ENCODE measurements around the gene RPS10.
A peak's percentile ranks its signal among the peaks of the same experiment; 100 is the strongest.

Gene RPS10

DNA sequence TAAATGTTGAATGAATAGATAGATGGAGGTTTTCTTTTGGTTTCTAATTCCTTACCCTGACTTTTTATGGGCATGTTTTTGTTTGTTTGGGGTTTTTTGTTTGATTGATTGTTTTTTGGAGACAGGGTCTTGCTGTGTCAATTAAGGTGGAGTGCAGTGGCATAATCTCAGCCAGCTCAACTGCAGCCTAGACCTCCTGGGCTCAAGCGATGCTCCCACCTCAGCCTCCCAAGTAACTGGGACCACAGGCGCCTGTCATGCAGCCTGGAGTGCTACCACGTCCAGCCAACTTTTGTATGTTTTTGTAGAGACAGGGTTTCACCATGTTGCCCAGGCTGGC is 31.9 kb downstream of the RPS10 start:
- TF ChIP-seq, protein P1, sequence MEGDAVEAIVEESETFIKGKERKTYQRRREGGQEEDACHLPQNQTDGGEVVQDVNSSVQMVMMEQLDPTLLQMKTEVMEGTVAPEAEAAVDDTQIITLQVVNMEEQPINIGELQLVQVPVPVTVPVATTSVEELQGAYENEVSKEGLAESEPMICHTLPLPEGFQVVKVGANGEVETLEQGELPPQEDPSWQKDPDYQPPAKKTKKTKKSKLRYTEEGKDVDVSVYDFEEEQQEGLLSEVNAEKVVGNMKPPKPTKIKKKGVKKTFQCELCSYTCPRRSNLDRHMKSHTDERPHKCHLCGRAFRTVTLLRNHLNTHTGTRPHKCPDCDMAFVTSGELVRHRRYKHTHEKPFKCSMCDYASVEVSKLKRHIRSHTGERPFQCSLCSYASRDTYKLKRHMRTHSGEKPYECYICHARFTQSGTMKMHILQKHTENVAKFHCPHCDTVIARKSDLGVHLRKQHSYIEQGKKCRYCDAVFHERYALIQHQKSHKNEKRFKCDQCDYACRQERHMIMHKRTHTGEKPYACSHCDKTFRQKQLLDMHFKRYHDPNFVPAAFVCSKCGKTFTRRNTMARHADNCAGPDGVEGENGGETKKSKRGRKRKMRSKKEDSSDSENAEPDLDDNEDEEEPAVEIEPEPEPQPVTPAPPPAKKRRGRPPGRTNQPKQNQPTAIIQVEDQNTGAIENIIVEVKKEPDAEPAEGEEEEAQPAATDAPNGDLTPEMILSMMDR (IDR thresholded peaks at IDR 0.05; ENCODE audit: poor library complexity, severe bottlenecking) = no peak
- no peak for ATAC-seq (ENCODE audit: low read depth)
- H3K27ac ChIP-seq (ENCODE audit: poor library complexity, severe bottlenecking) = no peak overlapping the region

DNA sequence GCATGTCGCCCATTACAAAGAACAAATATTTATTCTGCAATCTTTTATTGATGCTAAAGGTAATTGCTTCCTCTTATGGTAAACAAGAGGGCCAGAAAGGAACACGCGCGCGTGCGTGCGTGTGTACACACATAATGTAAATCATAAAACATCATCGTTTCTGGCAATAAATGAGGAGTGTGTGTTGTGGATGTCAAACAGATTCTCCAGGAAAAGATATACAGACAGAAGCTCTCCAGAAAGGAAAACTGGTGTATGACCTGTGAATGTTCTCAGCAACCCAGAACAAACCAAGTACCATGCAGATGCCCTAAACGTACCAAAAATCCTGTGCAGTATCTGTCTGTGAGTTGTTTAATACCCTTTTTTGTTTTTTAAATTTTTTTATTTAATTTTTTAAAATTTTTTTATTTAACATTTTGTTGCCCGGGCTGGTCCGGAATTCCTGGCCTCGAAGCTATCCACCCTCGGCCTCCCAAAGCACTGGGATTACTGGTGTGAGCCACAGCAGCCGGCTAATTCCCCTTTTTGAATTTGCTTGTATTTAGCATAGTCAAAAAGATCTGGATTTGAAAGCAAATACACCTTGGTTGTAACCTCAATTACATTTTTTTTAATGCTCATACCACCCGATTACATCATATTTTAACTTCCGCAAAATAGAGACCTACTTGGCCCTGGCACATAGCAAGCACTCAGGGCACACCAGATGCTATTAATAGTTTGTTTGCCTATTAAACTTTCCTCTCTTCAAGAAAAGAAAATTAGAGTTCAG is 32.5 kb downstream of the RPS10 start:
- ATAC-seq (ENCODE audit: low read depth) = no peak
- DNase-seq (ENCODE audit: low spot score) = no peak
- Histone ChIP-seq H3K4me3 (ENCODE audit: severe bottlenecking) (peak overlapping the region; percentile 95), H3K27ac (ENCODE audit: poor library complexity, severe bottlenecking) (no peak overlapping the region), H3K27me3 (ENCODE audit: insufficient read depth, poor library complexity, severe bottlenecking) (no peaks in the 10 kb centered on the region), H3K36me3 (ENCODE audit: low read depth) (peaks cover 2% of the 10 kb centered on the region; the same call in 1 of the 2 replicates), H3K4me1 (ENCODE audit: insufficient read depth, poor library complexity, severe bottlenecking) (peaks cover 5% of the 10 kb centered on the region), H3K9me3 (ENCODE audit: severe bottlenecking) (no peaks in the 10 kb centered on the region)
- TF ChIP-seq, protein P1 (IDR thresholded peaks at IDR 0.05; ENCODE audit: poor library complexity, severe bottlenecking) = no peak

More for the DNA sequence above, 31.9 kb downstream of the RPS10 start:
- Histone ChIP-seq H3K4me3 (ENCODE audit: severe bottlenecking) (no peak overlapping the region), H3K9me3 (ENCODE audit: severe bottlenecking) (no peaks in the 10 kb centered on the region), H3K4me1 (ENCODE audit: insufficient read depth, poor library complexity, severe bottlenecking) (peaks cover 5% of the 10 kb centered on the region), H3K36me3 (ENCODE audit: low read depth) (peaks cover 2% of the 10 kb centered on the region; the same call in 1 of the 2 replicates), H3K27me3 (ENCODE audit: insufficient read depth, poor library complexity, severe bottlenecking) (no peaks in the 10 kb centered on the region)
- no peak for DNase-seq (ENCODE audit: low spot score)

DNA sequence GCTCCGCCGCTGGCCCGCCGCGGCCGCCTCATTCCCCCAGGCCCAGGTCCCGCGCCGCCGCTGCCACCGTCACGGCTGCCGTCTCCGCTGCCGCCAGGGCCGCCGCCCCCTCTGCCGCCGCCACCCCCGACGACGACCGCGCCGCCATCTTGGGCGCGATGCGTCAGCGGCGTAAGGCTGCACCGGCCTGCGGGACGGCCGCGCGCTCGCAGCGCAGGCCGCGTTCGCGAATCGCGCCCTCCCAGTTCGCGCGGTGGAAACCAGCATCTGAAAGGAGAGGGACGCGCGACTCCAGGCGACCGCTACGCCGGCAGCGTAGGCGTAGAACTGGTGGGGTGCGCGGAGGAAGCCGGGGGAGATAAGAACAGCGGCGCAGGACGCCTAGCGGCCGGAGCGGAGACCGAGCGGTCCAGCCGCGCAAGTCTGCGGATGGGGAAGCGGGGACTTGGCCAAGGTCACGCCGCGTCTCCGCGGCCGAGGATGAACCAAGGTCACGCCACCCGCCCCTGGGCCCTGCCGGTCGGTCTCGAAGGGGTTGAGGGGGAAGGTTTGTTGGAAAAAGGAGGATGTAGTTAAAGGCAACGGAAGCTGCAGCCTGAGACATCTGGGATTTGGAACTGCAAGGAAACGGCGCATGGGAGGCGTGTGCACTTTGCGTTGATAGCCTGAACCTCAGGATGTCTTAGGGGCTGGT is 33.2 kb downstream of the RPS10 start, which contains the start of gene NUDT3:
NUDT3 (minus strand) TSS at position 173 of the 694 bp plus-strand sequence. CDS start 307 bp downstream, outside the sequence.
- Histone ChIP-seq H3K9me3 (ENCODE audit: severe bottlenecking) (no peaks in the 10 kb centered on the region), H3K4me1 (ENCODE audit: insufficient read depth, poor library complexity, severe bottlenecking) (peaks cover 5% of the 10 kb centered on the region), H3K27me3 (ENCODE audit: insufficient read depth, poor library complexity, severe bottlenecking) (no peaks in the 10 kb centered on the region), H3K36me3 (ENCODE audit: low read depth) (peaks cover 2% of the 10 kb centered on the region; the same call in 1 of the 2 replicates), H3K27ac (ENCODE audit: poor library complexity, severe bottlenecking) (peak within 1 kb of the TSS; percentile 84), H3K4me3 (ENCODE audit: severe bottlenecking) (peak within 1 kb of the TSS; percentile 95)
- TF ChIP-seq, protein P1 (IDR thresholded peaks at IDR 0.05; ENCODE audit: poor library complexity, severe bottlenecking) = peak; percentile 82
- DNase-seq (ENCODE audit: low spot score) = peak; percentile 88
- peak; percentile 89 for ATAC-seq (ENCODE audit: low read depth)

DNA sequence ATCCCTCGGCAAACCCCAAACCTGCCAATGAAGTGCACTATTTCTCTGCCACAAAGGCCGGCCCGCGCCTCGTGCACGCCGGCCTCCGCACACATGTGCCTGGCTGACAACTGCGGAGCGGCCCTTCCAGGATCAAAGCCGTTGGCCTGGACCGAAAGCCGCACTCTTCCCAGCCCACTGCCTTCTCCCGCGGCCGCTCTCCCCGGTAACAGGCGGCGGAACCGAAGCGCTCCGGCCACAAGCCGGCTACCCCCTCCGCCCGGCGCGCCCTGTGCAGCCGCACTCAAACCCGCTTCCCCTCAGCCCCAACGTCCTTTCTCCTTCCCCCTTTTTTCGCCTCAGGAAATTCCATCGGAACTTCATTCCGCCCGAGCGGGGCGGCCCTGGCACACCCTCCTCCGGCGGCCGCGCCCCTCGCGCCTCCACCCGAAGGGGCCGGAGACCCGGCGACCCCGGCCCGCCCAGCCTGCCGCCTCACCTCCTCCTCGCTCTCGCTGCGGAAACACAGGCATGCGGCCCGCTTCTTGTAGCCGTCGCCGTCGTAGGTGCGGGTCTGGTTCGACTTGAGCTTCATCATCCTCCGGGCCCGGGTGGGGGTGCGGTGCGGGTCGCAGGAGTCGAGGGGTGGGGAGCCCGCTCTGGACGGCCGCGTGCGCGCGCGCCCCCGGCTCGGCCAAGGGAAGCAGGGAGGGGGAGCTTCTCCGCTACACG is 33.9 kb downstream of the RPS10 start:
- no peaks in the 10 kb centered on the region for H3K27me3 ChIP-seq (ENCODE audit: insufficient read depth, poor library complexity, severe bottlenecking)
- peak overlapping the region; percentile 95 for H3K4me3 ChIP-seq (ENCODE audit: severe bottlenecking)
- peaks cover 5% of the 10 kb centered on the region for H3K4me1 ChIP-seq (ENCODE audit: insufficient read depth, poor library complexity, severe bottlenecking)
- TF ChIP-seq, protein P1 (IDR thresholded peaks at IDR 0.05; ENCODE audit: poor library complexity, severe bottlenecking) = no peak
- DNase-seq (ENCODE audit: low spot score) (peak; percentile 61), ATAC-seq (ENCODE audit: low read depth) (peak; percentile 40)
- no peaks in the 10 kb centered on the region for H3K9me3 ChIP-seq (ENCODE audit: severe bottlenecking)
- H3K27ac ChIP-seq (ENCODE audit: poor library complexity, severe bottlenecking) = peak overlapping the region; percentile 84
- peaks cover 2% of the 10 kb centered on the region; the same call in 1 of the 2 replicates for H3K36me3 ChIP-seq (ENCODE audit: low read depth)
